ENCODE results near the gene SLC39A8.

GRCh38 chr4:102344520-102344953 is 745 bp downstream of the SLC39A8 start:
- TF ChIP-seq CTCF (IDR thresholded peaks at IDR 0.05) = no peak
- TF ChIP-seq POLR2A (IDR thresholded peaks at IDR 0.05) = peak in 1 of 2 donors; percentile 45

Data from adrenal gland (tissue), 5 donors.